ENCODE results near the gene SUPT20H.

GRCh38 chr13:37089495-37089894 is 30.0 kb upstream of the SUPT20H start:
- TF ChIP-seq ZNF565 (CRISPR knock-in tag; conservative IDR thresholded peaks at IDR 0.05; ENCODE audit: low read depth) = no peak
- TF ChIP-seq, protein P1, sequence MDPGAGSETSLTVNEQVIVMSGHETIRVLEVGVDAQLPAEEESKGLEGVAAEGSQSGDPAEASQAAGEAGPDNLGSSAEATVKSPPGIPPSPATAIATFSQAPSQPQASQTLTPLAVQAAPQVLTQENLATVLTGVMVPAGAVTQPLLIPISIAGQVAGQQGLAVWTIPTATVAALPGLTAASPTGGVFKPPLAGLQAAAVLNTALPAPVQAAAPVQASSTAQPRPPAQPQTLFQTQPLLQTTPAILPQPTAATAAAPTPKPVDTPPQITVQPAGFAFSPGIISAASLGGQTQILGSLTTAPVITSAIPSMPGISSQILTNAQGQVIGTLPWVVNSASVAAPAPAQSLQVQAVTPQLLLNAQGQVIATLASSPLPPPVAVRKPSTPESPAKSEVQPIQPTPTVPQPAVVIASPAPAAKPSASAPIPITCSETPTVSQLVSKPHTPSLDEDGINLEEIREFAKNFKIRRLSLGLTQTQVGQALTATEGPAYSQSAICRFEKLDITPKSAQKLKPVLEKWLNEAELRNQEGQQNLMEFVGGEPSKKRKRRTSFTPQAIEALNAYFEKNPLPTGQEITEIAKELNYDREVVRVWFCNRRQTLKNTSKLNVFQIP (CRISPR knock-in tag; IDR thresholded peaks at IDR 0.05; ENCODE audit: borderline replicate concordance, low read depth) = no peak
- no peak for TF ChIP-seq ZFP3 (CRISPR knock-in tag; IDR thresholded peaks at IDR 0.05)
- no peak for TF ChIP-seq ISL1 (CRISPR knock-in tag; IDR thresholded peaks at IDR 0.05)
- TF ChIP-seq CSDC2 (CRISPR knock-in tag; IDR thresholded peaks at IDR 0.05) = no peak
- no peak for TF ChIP-seq CREB5 (CRISPR knock-in tag; IDR thresholded peaks at IDR 0.05; ENCODE audit: low read depth)
- TF ChIP-seq GLIS3 (CRISPR knock-in tag; IDR thresholded peaks at IDR 0.05) = no peak
- TF ChIP-seq, protein P2, sequence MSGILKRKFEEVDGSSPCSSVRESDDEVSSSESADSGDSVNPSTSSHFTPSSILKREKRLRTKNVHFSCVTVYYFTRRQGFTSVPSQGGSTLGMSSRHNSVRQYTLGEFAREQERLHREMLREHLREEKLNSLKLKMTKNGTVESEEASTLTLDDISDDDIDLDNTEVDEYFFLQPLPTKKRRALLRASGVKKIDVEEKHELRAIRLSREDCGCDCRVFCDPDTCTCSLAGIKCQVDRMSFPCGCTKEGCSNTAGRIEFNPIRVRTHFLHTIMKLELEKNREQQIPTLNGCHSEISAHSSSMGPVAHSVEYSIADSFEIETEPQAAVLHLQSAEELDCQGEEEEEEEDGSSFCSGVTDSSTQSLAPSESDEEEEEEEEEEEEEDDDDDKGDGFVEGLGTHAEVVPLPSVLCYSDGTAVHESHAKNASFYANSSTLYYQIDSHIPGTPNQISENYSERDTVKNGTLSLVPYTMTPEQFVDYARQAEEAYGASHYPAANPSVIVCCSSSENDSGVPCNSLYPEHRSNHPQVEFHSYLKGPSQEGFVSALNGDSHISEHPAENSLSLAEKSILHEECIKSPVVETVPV (CRISPR knock-in tag; IDR thresholded peaks at IDR 0.05) = no peak
- TF ChIP-seq RARB (CRISPR knock-in tag; IDR thresholded peaks at IDR 0.05) = no peak
- TF ChIP-seq ZFP30 (CRISPR knock-in tag; IDR thresholded peaks at IDR 0.05) = no peak
- TF ChIP-seq, protein P3, sequence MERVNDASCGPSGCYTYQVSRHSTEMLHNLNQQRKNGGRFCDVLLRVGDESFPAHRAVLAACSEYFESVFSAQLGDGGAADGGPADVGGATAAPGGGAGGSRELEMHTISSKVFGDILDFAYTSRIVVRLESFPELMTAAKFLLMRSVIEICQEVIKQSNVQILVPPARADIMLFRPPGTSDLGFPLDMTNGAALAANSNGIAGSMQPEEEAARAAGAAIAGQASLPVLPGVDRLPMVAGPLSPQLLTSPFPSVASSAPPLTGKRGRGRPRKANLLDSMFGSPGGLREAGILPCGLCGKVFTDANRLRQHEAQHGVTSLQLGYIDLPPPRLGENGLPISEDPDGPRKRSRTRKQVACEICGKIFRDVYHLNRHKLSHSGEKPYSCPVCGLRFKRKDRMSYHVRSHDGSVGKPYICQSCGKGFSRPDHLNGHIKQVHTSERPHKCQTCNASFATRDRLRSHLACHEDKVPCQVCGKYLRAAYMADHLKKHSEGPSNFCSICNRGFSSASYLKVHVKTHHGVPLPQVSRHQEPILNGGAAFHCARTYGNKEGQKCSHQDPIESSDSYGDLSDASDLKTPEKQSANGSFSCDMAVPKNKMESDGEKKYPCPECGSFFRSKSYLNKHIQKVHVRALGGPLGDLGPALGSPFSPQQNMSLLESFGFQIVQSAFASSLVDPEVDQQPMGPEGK (CRISPR knock-in tag; IDR thresholded peaks at IDR 0.05; ENCODE audit: borderline replicate concordance) = no peak
- no peak for TF ChIP-seq ZNF8 (CRISPR knock-in tag; IDR thresholded peaks at IDR 0.05)

Data from SK-N-SH treated with all-trans-retinoic acid at 6 μM for 48 hours (cell line).